T47D (cell line): ENCODE results near the gene MACROH2A1.

ENCODE experiments used
- DNase-seq, 2 experiments: peaks; one replicate each; pipeline versions ENCODE4 v3.0.0 to v3.0.0-alpha.2; 2011 to 2012; ENCODE audit warnings: low read depth in 1 of 2, low spot score in 1 of 2
- JUND ChIP-seq: IDR thresholded peaks from 2 replicates; pipeline ENCODE4 v1.6.1; 2012; ENCODE audit warnings: low read depth
- in situ Hi-C: cut with HindIII; loops from 2 replicates; pipeline ENCODE4 v1.10.0; 2016; ENCODE audit warnings: low sequenced_read_pairs, low pct_unique_long_range_greater_than_20kb

The MACROH2A1 gene

DNA sequence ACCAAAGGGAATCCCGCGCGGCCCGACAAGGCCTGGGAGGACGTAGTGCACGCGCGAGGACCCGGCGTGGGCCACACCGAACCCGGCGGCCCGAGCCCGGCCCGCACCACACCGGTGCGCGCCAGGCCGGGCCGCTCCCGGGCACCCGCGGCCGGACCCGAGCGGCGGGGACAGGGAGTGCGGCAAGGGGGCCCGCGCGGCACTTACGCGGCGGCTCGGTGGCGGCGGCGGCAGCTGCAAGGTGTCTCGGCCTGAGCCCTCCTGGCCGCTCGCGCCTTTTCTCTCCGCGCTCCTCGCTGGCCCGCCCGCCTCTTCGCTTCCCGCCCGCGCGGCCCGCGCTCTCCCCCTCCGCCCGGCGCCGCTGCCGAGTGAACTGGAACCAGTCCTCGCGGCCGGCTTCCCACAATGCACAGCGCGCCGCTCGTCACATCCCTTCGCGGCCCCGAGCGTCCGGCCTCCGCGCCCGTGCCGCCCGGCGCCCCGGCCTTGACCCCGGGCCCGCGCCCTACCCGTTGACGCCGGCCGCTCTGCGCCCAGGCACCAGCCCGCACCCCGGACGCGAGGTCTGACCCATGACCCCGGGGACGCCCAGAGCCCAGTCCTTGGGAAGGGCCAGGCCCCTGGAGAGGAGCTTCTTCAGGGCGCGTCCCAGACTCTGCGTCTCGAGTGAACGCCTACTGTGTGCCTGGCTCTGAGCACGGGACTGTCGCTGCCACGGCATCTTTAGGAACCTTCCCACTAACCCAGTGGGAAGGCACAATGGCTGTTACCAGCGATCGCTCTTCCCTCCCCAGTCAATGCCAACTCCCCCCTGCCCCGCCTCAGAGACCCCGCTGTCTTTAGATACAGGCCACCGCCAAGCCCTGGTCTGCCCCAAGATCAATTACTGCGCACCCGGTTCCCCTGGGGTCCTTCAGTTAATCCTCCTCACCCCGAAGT is at the start of gene MACROH2A1:
MACROH2A1 (minus strand) TSS at position 377 of the 939 bp plus-strand sequence. CDS start 10,138 bp downstream, outside the sequence.
- TF ChIP-seq JUND: no peak
- in situ Hi-C loops: no loop called here
- DNase-seq: peak; percentile 75 to 91

DNA sequence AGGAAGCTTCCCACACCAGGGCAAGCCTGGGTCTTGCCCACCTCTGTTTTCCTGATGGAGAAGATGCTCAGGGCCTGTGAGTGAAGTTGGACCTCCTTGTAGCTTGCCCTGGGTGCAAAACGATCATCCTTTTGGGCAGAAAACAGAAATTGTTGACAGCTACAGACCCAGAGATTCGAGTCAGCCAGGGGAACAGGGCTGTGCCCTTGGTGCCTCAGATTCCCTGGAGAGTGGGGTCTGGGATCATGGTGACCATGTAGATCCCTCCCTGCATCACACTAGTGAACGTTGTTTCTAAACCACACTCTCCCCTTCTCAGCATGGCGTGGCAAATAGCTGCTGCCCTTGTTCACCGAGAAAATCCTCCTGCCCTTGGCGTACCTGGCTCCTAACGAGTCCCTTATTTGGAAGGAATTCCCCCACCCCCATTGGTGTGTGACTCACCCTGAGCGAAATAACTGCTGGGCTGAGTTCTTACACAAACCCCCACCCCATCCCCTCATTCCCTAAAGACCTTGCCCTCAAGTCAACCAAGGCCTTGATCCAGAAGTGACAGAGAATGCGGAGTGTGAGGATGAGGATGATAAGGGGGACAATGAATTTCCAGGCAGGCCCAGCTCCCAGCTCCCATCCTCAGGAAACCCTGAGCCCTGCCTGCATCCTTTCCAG is 49.2 kb upstream of the MACROH2A1 start:
- TF ChIP-seq JUND: no peak
- no peak for DNase-seq
- in situ Hi-C loops: no loop called here

DNA sequence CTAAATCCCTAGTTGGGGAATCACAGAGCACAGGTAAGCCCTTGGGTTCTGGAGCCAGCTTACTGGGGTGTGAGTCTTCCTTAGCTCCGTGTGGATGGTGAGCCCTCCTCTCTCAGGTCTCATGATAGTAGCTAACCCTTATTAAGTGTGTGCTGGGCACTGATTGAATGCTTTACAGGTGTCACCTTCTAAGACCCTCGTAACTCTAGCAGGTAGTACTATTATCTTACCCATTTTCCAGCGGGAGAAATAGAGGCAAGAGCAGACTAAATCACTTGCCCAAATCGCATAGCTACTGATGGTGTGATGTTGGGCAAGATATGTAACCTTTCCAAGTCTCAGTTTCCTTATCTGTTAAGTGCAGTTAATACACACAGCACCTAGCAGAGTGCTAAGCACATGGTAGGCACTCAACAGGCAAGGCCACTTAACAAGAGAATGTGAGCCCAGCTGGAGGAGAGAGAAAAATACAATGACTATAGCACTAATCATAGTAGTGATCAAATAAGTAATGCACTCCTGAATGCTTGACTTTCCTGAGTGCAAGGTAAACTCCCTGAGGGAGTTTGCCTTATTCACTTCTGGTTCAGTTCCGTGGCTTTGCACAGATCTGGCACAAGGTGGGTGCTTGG is 48.4 kb upstream of the MACROH2A1 start, which contains the start of gene DCANP1:
DCANP1 (minus strand) TSS at position 51 of the 632 bp plus-strand sequence. CDS start 240 bp downstream, outside the sequence.
- TF ChIP-seq JUND: no peak
- in situ Hi-C loops: no loop called here
- DNase-seq: peak; percentile 35 to 42

DNA sequence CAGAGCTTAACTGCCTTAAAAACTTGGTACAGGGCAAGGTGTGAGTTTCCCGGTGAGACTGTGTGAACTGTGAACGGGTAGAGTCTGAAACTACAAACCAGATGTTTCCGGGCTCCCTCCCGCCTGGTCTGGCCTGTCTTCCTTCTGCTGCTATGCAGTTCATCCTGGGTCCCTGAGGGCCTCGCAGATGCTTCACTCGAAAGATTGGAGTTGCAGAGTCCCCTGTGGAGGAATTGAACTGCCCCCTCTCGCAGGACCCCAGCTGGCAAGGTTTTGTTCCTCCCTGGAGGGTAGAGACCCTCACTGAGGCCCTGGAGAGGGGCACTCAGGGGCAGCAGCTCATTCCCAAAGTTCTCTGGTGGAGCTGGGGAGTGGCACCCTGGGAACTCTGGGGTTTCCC is 47.6 kb upstream of the MACROH2A1 start:
- no peak for DNase-seq
- no peak for TF ChIP-seq JUND
- in situ Hi-C loops: no loop called here

DNA sequence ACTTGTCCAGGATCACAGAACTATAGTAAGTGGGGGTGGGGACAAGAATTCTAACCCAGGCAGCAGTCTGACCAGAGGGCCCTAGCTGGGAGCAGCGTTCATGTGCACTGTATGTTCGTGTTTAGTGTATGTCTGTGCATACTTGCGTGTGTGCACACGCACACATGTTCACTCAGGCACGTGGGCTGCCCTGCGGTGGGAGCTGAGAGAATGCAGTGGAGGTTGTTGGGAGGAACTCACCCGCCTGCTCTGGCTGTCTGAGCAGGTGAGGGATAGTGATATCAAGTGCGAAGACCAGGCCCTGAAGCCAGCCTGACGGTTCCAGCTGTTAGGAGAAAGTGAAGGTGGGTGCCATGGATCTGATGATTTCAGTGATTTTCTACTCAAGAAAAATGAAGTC is 47.2 kb upstream of the MACROH2A1 start:
- no peak for DNase-seq
- in situ Hi-C loops: no loop called here

DNA sequence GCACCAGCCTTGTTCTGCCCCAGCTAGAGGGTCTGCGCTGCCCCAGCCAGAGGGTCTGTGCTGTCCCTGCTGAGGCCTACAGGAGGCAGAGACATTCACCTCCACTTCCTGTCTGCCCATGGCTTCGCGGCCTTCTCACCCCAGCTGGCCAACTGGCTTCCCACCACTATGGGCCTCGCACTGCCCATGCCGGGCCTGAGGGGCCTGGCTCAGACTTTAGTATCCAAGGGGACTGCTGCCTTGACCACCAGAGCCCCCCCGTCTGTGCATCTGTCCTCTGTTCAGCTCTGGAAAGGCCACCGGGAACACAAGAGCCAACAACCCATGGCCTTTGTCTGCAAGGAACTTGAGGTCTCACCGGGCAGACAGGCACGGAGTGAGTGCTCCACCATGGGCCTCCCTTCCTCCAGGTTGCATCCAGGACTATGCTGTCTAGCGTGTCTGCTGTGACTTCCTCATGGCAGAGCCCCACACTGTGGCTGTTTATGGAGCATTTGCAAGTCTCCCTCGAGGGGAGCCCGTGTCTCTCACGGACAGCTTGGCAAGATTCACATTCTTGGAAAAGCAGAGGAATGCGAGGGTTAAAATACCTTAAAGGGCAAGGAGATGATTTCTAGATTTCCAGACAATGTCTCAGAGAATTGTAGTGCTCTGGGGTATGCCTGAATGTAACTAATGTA is 46.4 kb upstream of the MACROH2A1 start:
- DNase-seq: no peak
- TF ChIP-seq JUND: no peak
- in situ Hi-C loops: no loop called here

More for the DNA sequence above, 47.2 kb upstream of the MACROH2A1 start:
- no peak for TF ChIP-seq JUND

DNA sequence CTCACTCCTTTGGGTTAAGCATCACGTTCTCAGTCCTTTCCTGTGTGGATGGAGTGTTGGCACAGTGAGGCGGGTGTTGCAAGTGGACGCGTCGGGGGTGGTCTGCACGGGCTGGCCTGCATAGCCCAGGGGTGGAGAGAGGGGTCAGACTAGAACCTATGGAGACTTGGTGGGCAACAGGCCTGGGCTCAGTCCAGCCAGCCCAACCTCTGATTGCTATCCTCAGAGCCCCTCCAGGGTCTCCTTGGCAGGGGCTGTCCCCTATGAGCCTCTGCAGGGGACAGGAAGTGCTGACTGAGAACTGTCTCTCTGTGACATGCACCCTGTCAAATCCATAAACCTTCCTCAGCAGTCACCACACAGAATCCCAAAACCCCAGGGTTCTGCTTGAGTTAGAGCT is 45.9 kb upstream of the MACROH2A1 start:
- TF ChIP-seq JUND: no peak
- in situ Hi-C loops: no loop called here
- no peak for DNase-seq

DNA sequence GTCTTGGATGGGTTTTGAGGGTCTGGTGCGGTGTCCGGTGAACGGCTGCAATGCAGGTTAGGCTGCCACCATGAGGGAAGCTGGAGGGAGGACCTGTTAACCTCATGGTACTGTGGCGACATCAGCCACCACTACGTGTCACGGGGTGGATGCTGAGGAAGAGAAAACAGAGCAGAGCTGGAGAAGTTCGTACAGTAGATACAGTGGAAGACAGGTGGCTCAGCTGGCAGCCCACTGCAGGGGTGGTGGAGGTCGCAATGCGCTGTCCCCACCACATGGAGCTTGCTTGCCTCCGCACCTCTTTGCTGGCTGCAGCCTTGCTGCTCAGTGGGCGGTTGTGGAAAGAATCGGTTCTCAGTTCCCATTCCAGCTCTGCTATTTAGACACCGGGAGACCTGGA is 45.3 kb upstream of the MACROH2A1 start:
- no peak for TF ChIP-seq JUND
- no peak for DNase-seq
- in situ Hi-C loops: no loop called here

DNA sequence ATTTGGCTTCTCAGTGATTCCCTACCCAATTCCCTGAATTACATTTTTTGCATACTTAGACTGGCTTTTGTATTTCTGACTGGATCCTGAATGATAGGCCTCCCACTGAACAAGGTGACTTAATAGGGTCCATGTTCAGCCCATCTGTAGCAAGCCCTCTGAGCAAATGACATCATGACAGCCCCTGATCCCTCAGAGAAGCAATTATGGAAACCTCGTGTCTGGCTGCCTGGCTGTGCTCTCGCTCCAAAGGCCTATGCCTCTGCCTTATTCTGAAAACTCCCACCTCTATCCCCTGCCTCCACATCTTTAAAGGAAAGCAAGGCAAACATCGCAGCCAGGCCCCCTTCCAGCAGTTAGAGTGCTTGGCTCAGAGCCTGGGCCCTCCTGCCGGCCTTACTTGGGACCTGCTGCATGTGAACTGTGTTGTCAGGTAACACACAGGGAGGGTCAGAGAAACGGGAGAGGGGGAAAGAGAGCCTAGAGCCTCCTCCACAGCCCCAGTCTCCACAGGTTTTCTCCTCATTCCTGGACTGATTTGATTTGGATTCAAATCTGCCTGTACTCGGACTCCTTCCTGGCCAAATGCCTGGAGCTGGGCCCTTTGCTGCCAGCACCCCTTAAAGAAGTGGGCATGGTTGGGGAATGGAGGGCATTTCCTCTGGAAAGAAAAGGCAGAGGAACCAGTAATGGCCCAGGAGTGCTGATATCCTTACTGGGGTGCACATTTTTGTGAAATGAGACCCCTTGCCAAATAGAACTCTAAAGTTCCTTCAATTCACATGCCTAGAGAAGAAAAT is 44.3 kb upstream of the MACROH2A1 start:
- in situ Hi-C loops: no loop called here
- DNase-seq: no peak
- no peak for TF ChIP-seq JUND

DNA sequence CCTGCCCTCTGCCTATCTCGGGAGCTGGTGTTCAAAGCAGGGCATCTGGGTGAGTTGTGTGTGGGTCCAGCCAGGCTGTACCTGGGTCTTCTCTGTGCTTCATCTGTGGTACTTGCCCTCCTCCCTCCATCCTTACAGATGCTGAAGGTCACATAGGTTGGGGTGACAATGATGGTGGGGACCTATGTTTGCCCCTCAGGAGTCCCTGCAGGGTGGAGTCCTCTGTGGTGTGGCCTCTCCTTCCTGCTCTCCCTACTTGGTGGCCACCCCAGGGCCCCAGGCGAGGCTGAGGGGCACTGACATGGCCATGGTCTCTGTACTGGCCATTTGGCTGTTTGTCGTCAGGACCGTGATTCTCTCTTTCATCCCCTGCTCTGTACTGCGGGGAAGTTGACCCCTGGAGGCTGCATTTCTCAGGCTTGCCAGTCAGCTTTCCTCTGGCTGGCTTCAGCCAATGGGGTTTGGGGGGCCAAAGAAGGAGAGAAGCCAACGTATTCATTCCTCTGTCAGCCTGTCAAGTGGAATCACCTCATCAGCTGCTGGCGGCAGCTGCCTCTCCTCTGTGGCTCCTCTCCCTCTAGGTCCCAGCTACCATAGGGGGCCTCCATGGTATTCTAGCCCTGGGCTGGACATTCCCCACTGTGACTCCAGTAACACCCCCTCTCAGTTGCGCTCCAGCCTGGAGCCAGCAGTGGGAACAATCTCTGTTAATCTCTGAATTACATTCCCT is 43.6 kb upstream of the MACROH2A1 start:
- in situ Hi-C loops: no loop called here
- no peak for TF ChIP-seq JUND
- no peak for DNase-seq

DNA sequence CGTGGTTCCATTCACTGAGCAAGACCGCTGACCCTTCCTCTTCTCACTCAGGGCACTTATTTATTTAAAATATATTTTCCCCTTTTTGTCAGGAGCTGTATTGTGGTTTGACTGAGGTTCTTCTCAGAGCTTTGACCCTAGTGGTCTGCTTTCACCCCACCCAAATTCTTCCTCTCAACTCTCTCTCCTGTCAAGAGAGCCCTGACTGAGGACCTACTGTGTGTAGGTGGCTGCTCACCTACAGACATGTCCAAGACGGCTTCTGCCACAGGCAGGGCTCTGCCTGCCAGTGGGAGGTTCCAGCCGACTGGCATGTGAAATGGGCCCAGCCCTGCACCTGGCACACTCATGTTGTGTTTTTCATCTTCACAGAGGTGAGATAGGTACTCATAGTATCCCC is 42.9 kb upstream of the MACROH2A1 start:
- no peak for DNase-seq
- in situ Hi-C loops: no loop called here
- no peak for TF ChIP-seq JUND
